SU-DHL-6 (cell line): ENCODE results near the gene EPAS1.

Experiments
- EZH2phosphoT487 ChIP-seq: fragments of 200-600 bp; sonication (generic), shearing (Covaris generic); conservative IDR thresholded peaks from 2 replicates; pipeline ENCODE4 v1.6.1; 2018; ENCODE audit warnings: mild to moderate bottlenecking, antibody characterized with exemption, low read length, moderate library complexity, mixed read lengths
- TF ChIP-seq, protein P1 (sequence below): fragments of 200-600 bp; sonication (generic); IDR thresholded peaks from one replicate; pipeline ENCODE4 v1.5.1; 2017; ENCODE audit warnings: antibody characterized with exemption, mild to moderate bottlenecking, low read length, moderate library complexity; ENCODE audit not compliant: insufficient read depth, poor library complexity, severe bottlenecking

DNA sequence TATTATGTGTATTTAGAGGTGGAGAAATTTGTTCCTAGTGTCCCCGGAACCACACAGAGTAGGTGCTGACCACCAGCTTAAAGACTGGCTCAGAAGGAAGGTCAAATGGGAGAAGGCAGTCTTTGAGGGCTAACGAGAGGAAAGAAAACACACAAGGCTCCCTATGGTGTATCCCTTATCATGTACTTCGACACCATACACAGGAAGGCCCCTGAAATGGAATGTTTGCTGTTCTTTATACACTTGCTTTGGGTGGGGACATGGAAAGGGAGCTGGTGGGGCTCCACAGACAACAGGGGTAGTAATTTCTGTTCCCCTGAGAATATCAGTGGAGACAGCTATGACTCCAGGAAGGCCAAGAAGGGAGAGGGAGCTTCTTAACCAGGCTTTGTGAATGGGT, 6.0 kb downstream of the EPAS1 start:
- TF ChIP-seq, protein P1, sequence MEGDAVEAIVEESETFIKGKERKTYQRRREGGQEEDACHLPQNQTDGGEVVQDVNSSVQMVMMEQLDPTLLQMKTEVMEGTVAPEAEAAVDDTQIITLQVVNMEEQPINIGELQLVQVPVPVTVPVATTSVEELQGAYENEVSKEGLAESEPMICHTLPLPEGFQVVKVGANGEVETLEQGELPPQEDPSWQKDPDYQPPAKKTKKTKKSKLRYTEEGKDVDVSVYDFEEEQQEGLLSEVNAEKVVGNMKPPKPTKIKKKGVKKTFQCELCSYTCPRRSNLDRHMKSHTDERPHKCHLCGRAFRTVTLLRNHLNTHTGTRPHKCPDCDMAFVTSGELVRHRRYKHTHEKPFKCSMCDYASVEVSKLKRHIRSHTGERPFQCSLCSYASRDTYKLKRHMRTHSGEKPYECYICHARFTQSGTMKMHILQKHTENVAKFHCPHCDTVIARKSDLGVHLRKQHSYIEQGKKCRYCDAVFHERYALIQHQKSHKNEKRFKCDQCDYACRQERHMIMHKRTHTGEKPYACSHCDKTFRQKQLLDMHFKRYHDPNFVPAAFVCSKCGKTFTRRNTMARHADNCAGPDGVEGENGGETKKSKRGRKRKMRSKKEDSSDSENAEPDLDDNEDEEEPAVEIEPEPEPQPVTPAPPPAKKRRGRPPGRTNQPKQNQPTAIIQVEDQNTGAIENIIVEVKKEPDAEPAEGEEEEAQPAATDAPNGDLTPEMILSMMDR = no peak
- no peak for TF ChIP-seq EZH2phosphoT487
